22Rv1 (cell line): ENCODE results near the gene MRPL23.

ENCODE experiments used
- ZFX ChIP-seq: fragments of 450-650 bp; IDR thresholded peaks from 2 replicates; pipeline ENCODE4 v1.6.1; 2017; ENCODE audit warnings: antibody characterized with exemption, borderline replicate concordance
- TF ChIP-seq, protein P1 (sequence below): fragments of 450-650 bp; IDR thresholded peaks from 2 replicates; pipeline ENCODE4 v1.5.1; 2017; ENCODE audit warnings: mild to moderate bottlenecking

DNA sequence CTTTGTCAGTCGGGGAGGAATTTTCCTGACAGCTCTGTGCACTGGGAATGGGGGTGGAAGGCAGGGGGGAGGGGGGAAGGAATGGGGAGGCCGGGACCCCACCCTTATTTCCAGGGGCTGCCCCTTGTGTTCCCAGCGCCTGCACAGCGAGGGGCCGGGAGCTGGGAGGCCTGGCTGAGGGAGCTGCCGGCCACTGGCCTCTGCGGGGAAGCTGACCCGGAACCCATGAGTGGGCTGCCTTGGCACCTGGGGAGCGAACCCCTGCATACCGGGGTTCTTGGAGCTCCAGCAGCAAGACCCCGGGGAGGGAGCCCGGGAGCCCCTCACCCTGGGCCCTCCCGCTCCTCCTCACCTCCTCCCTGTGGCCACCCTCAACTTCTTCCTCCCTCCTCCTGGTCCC, 47.0 kb downstream of the MRPL23 start:
- TF ChIP-seq, protein P1, sequence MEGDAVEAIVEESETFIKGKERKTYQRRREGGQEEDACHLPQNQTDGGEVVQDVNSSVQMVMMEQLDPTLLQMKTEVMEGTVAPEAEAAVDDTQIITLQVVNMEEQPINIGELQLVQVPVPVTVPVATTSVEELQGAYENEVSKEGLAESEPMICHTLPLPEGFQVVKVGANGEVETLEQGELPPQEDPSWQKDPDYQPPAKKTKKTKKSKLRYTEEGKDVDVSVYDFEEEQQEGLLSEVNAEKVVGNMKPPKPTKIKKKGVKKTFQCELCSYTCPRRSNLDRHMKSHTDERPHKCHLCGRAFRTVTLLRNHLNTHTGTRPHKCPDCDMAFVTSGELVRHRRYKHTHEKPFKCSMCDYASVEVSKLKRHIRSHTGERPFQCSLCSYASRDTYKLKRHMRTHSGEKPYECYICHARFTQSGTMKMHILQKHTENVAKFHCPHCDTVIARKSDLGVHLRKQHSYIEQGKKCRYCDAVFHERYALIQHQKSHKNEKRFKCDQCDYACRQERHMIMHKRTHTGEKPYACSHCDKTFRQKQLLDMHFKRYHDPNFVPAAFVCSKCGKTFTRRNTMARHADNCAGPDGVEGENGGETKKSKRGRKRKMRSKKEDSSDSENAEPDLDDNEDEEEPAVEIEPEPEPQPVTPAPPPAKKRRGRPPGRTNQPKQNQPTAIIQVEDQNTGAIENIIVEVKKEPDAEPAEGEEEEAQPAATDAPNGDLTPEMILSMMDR: no peak
- no peak for TF ChIP-seq ZFX
